ENCODE data around the gene PISD.

The PISD gene

DNA sequence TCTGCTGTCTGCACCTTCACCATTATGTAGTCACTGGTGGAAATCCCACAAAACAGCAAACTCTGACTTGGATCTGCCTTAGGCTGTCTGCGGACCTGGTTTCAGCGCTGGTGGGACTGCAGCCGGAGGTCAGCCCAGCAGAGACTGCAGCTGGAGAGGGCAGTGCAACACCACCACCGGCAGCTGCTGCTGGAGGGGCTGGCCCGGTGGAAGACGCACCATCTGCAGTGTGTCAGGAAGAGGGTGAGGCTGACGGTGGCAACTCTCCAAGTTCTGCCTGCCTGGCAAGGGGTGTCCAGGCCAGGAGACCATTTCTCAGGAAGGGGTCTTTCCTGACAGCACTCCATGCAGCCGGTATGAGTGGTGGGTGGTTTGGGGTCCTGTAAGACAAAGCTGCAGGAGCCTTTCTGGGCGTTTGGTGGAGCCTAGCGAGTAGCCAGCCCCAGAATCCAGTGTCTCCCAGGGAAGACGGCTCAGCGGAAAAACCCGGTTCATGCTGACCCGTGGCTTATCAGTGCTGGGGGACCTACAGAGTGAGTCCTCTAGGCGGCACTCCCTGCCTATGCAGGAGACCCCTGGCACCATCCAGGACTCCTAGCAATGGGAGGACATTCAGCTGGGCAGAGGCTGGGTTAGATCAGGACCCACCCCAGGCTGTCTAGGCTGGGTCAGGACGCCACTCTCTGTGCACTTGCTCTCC lies 50.8 kb downstream of the PISD start:
- CTCF ChIA-PET, result interaction anchor here (0.6 kb wide), 1 partner anchor 215 kb away, joined by 4 read pairs; no protein-coding TSS in a partner anchor
- peak overlapping the region; percentile 18 for H3K27ac ChIP-seq
- no peak for DNase-seq (ENCODE audit: low spot score)
- TF ChIP-seq, protein P1, sequence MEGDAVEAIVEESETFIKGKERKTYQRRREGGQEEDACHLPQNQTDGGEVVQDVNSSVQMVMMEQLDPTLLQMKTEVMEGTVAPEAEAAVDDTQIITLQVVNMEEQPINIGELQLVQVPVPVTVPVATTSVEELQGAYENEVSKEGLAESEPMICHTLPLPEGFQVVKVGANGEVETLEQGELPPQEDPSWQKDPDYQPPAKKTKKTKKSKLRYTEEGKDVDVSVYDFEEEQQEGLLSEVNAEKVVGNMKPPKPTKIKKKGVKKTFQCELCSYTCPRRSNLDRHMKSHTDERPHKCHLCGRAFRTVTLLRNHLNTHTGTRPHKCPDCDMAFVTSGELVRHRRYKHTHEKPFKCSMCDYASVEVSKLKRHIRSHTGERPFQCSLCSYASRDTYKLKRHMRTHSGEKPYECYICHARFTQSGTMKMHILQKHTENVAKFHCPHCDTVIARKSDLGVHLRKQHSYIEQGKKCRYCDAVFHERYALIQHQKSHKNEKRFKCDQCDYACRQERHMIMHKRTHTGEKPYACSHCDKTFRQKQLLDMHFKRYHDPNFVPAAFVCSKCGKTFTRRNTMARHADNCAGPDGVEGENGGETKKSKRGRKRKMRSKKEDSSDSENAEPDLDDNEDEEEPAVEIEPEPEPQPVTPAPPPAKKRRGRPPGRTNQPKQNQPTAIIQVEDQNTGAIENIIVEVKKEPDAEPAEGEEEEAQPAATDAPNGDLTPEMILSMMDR (conservative IDR thresholded peaks at IDR 0.05; ENCODE audit: low read depth), result no peak
- POLR2A ChIA-PET (ENCODE audit: low non-redundant PET), result no interaction called here

- ChIA-PET CTCF (interaction anchor here (0.6 kb wide), 1 partner anchor 216 kb away, joined by 4 read pairs; no protein-coding TSS in a partner anchor), POLR2A (ENCODE audit: low non-redundant PET) (no interaction called here)
- H3K27ac ChIP-seq, result peak overlapping the region; percentile 18; the same call in 1 of the 2 replicates
- TF ChIP-seq, protein P1 (conservative IDR thresholded peaks at IDR 0.05; ENCODE audit: low read depth), result no peak
- DNase-seq (ENCODE audit: low spot score), result no peak
Measured at GRCh38 chr22:31610611-31611010, 51.4 kb downstream of the PISD start.

DNA sequence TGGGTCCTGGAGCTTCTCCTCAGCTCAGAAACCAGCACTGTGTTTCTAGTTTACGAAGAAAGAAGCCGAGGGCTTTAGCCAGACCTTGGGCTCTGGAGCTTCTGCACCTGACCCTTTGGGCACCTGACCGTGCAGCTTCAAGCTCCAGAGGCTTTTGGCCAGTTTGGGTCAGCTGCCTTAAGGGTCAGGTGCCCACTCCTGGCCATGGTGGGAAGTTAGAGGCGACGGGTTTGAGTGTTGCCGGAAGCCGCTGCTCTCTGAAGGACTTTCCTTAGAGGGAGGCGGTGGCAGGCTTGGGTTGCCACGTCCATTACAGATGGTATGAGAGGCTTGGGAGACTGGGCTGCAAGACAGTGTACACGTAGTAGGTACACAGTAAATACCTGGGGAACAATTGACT lies 52.3 kb downstream of the PISD start:
- POLR2A ChIA-PET (ENCODE audit: low non-redundant PET), result no interaction called here
- DNase-seq (ENCODE audit: low spot score), result no peak
- CTCF ChIA-PET, result no interaction called here
- TF ChIP-seq, protein P1 (conservative IDR thresholded peaks at IDR 0.05; ENCODE audit: low read depth), result no peak
- no peak overlapping the region for H3K27ac ChIP-seq

GRCh38 chr22:31607696-31608095 lies 54.3 kb downstream of the PISD start:
- ChIA-PET CTCF (no interaction called here), POLR2A (ENCODE audit: low non-redundant PET) (no interaction called here)
- TF ChIP-seq, protein P1 (conservative IDR thresholded peaks at IDR 0.05; ENCODE audit: low read depth), result no peak

GRCh38 chr22:31605851-31606585 lies 56.0 kb downstream of the PISD start:
- POLR2A ChIA-PET (ENCODE audit: low non-redundant PET), result no interaction called here
- no peak overlapping the region for H3K27ac ChIP-seq
- TF ChIP-seq, protein P1 (conservative IDR thresholded peaks at IDR 0.05; ENCODE audit: low read depth), result no peak
- DNase-seq (ENCODE audit: low spot score), result no peak
- CTCF ChIA-PET, result no interaction called here

More at GRCh38 chr22:31607696-31608095, 54.3 kb downstream of the PISD start:
- no peak overlapping the region for H3K27ac ChIP-seq
- DNase-seq (ENCODE audit: low spot score), result no peak

DNA sequence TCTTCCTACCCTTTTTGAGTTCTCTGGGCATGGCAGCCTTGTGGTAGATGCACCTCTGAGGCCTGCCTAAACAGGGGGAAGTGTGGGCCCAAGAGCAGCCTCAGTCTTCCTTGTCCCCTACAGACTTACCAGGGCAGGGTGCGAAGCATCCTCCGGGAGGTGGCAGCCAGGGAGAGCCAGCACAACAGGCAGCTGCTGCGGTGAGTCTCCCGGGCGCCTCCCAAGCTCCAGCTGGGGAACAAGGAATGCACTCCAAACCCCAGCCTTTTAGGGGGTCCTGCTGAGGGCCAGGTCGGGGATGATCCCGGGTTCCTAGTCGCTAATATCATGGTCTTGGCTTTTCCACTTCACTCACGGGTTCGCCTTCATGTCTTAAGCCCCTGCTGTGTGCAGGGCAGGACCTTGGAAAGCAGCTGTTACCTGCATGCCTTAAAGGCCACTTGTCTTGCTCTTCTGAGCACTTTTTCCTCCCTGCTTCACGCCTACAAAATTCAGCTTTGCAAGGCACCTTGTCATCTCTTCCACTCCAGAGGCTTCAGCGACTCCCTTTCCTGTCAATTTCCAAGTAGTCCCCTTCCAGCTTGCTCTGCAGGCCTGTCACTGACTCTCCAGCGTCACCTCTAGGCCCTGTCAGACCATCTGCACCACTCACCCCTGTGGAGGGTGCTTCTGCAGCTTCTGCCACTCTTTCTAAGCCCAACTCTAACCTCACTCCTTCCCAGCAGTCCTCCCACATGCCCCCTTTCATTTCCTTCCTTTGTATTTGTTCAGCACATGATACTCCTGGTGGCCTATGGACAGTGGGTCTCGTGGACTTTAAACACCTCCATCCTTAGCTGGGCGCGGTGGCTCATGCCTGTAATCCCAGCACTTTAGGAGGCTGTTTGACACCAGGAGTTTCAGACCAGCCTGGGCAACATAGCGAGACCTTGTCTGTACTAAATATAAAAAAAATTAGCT lies 57.0 kb downstream of the PISD start:
- TF ChIP-seq, protein P1 (conservative IDR thresholded peaks at IDR 0.05; ENCODE audit: low read depth), result no peak
- no peak overlapping the region for H3K27ac ChIP-seq
- DNase-seq (ENCODE audit: low spot score), result no peak
- CTCF ChIA-PET, result no interaction called here
- POLR2A ChIA-PET (ENCODE audit: low non-redundant PET), result no interaction called here
